ENCODE measurements around the gene MAN1C1. TPM values are rescaled to one million over a fixed set of nuclear protein-coding genes. Genes with fewer than 3 reads are reported as not detected.

The MAN1C1 gene
- polyA plus RNA-seq, 1 of the 3 experiments (the other 2 are of a cell fraction): 0.20 TPM

DNA sequence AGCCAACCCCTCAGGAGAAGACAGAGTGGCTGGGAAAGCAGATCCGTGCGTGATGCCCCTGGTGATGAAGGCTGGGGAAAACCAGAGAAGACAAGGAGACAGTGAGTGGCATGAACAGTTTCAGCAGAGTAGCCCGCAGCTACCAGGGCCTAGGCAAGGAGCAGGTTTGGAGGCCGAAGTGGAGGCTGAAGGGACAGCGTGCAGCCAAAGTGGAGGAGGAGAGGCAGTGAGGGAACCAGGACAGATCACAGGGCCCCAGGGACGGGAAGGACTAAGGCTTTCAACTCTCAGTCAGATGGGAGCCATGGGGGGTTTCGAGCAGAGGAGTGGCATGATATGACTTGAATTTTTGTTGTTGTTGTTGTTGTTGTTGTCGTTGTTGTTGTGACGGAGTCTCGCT is 123.5 kb downstream of the MAN1C1 start (continued):
- TF ChIP-seq, protein P1, sequence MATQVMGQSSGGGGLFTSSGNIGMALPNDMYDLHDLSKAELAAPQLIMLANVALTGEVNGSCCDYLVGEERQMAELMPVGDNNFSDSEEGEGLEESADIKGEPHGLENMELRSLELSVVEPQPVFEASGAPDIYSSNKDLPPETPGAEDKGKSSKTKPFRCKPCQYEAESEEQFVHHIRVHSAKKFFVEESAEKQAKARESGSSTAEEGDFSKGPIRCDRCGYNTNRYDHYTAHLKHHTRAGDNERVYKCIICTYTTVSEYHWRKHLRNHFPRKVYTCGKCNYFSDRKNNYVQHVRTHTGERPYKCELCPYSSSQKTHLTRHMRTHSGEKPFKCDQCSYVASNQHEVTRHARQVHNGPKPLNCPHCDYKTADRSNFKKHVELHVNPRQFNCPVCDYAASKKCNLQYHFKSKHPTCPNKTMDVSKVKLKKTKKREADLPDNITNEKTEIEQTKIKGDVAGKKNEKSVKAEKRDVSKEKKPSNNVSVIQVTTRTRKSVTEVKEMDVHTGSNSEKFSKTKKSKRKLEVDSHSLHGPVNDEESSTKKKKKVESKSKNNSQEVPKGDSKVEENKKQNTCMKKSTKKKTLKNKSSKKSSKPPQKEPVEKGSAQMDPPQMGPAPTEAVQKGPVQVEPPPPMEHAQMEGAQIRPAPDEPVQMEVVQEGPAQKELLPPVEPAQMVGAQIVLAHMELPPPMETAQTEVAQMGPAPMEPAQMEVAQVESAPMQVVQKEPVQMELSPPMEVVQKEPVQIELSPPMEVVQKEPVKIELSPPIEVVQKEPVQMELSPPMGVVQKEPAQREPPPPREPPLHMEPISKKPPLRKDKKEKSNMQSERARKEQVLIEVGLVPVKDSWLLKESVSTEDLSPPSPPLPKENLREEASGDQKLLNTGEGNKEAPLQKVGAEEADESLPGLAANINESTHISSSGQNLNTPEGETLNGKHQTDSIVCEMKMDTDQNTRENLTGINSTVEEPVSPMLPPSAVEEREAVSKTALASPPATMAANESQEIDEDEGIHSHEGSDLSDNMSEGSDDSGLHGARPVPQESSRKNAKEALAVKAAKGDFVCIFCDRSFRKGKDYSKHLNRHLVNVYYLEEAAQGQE (IDR thresholded peaks at IDR 0.05; ENCODE audit: low read depth, low read length): no peak
- TF ChIP-seq NRF1 (IDR thresholded peaks at IDR 0.05; ENCODE audit: low read depth, low read length): no peak
- TF ChIP-seq EZH2phosphoT487 (IDR thresholded peaks at IDR 0.05; ENCODE audit: borderline replicate concordance, low read depth): no peak
- no peak for TF ChIP-seq RAD21 (IDR thresholded peaks at IDR 0.05; ENCODE audit: low read length)
- no peak for TF ChIP-seq FOXM1 (IDR thresholded peaks at IDR 0.05; ENCODE audit: low read depth)
- TF ChIP-seq TEAD4 (IDR thresholded peaks at IDR 0.05; ENCODE audit: borderline replicate concordance, insufficient read depth): no peak
- TF ChIP-seq NFIC (IDR thresholded peaks at IDR 0.05; ENCODE audit: borderline replicate concordance): no peak
- no peak for TF ChIP-seq FOXJ3 (CRISPR knock-in tag; IDR thresholded peaks at IDR 0.05)

DNA sequence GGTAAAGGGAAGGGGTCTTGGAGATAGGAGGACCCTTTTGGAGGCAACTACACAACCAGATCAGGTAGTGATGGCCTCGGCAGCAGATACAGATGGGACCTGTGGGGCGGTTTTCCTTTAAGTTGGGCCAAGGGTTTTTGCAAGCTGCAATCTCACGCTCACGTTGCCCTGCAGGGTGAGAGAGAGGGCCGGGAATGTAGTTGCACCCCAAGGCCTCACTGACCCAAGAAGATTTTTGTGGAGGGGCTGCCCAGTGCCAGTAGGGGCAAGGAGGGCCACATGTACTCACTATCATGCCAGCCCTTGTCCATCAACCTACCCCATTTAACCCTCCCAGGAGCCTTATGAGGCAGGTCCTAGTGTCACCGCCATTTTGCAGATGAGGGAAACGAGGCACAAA is 125.7 kb downstream of the MAN1C1 start:
- peaks cover 0 to 26% of the 10 kb centered on the region in 2 experiments; a peak in 1 of 4 replicates for H3K4me1 ChIP-seq (ENCODE audit: control insufficient read depth in 1 of 2, insufficient read depth in 2 of 2, low read depth in 1 of 2, low read length in 1 of 2)
- H3K27ac ChIP-seq (ENCODE audit: low read depth in 2 of 2, low read length in 1 of 2): no peak overlapping the region
- CTCF ChIA-PET: interaction anchor here (0.6 to 3.4 kb wide), 4 partner anchors 9 to 134 kb away, joined by 3 to 25 read pairs (median 10); no protein-coding TSS in a partner anchor
- no peaks in the 10 kb centered on the region for H3K9me2 ChIP-seq
- TF ChIP-seq RCOR1 (IDR thresholded peaks at IDR 0.05; ENCODE audit: low read length) (no peak), TEAD4 (IDR thresholded peaks at IDR 0.05; ENCODE audit: borderline replicate concordance, insufficient read depth) (no peak), RXRA (IDR thresholded peaks at IDR 0.05; ENCODE audit: borderline replicate concordance, low read depth) (no peak), SIN3A (IDR thresholded peaks at IDR 0.05; ENCODE audit: borderline replicate concordance, low read depth, low read length) (no peak), YY1 (IDR thresholded peaks at IDR 0.05; ENCODE audit: low read depth) (no peak), SMC3 (IDR thresholded peaks at IDR 0.05; ENCODE audit: low read depth, low read length) (no peak), ELF1 (IDR thresholded peaks at IDR 0.05) (no peak), EZH2phosphoT487 (IDR thresholded peaks at IDR 0.05; ENCODE audit: borderline replicate concordance, low read depth) (no peak), JUND (IDR thresholded peaks at IDR 0.05) (no peak), TCF12 (IDR thresholded peaks at IDR 0.05) (no peak), NRF1 (IDR thresholded peaks at IDR 0.05; ENCODE audit: low read depth, low read length) (no peak), POLR2AphosphoS5 (IDR thresholded peaks at IDR 0.05; ENCODE audit: low read depth, low read length) (no peak), RFX5 (IDR thresholded peaks at IDR 0.05; ENCODE audit: low read length) (no peak), MEF2A (IDR thresholded peaks at IDR 0.05; ENCODE audit: borderline replicate concordance, low read depth) (no peak)
- TF ChIP-seq, protein P2, sequence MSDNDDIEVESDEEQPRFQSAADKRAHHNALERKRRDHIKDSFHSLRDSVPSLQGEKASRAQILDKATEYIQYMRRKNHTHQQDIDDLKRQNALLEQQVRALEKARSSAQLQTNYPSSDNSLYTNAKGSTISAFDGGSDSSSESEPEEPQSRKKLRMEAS (IDR thresholded peaks at IDR 0.05; ENCODE audit: low read depth): no peak
- TF ChIP-seq, protein P3, sequence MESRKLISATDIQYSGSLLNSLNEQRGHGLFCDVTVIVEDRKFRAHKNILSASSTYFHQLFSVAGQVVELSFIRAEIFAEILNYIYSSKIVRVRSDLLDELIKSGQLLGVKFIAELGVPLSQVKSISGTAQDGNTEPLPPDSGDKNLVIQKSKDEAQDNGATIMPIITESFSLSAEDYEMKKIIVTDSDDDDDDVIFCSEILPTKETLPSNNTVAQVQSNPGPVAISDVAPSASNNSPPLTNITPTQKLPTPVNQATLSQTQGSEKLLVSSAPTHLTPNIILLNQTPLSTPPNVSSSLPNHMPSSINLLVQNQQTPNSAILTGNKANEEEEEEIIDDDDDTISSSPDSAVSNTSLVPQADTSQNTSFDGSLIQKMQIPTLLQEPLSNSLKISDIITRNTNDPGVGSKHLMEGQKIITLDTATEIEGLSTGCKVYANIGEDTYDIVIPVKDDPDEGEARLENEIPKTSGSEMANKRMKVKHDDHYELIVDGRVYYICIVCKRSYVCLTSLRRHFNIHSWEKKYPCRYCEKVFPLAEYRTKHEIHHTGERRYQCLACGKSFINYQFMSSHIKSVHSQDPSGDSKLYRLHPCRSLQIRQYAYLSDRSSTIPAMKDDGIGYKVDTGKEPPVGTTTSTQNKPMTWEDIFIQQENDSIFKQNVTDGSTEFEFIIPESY (IDR thresholded peaks at IDR 0.05; ENCODE audit: borderline replicate concordance, low read depth): no peak
- TF ChIP-seq, protein P4, sequence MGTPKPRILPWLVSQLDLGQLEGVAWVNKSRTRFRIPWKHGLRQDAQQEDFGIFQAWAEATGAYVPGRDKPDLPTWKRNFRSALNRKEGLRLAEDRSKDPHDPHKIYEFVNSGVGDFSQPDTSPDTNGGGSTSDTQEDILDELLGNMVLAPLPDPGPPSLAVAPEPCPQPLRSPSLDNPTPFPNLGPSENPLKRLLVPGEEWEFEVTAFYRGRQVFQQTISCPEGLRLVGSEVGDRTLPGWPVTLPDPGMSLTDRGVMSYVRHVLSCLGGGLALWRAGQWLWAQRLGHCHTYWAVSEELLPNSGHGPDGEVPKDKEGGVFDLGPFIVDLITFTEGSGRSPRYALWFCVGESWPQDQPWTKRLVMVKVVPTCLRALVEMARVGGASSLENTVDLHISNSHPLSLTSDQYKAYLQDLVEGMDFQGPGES (IDR thresholded peaks at IDR 0.05; ENCODE audit: low read depth, low read length): no peak
- TF ChIP-seq, protein P5, sequence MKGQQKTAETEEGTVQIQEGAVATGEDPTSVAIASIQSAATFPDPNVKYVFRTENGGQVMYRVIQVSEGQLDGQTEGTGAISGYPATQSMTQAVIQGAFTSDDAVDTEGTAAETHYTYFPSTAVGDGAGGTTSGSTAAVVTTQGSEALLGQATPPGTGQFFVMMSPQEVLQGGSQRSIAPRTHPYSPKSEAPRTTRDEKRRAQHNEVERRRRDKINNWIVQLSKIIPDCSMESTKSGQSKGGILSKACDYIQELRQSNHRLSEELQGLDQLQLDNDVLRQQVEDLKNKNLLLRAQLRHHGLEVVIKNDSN (IDR thresholded peaks at IDR 0.05; ENCODE audit: borderline replicate concordance, low read depth): no peak
- no peaks in the 10 kb centered on the region for H3K79me2 ChIP-seq (ENCODE audit: insufficient read depth)
- no peak overlapping the region for H3K4me2 ChIP-seq
- no peaks in the 10 kb centered on the region for H3K36me3 ChIP-seq (replicated peaks in 1 of 2; ENCODE audit: control insufficient read depth in 1 of 2, insufficient read depth in 2 of 2, low read length in 1 of 2)
- H3K9me3 ChIP-seq: no peaks in the 10 kb centered on the region
- no peak overlapping the region for H2AFZ ChIP-seq (ENCODE audit: low read depth)
- no peaks in the 10 kb centered on the region for H3K27me3 ChIP-seq (ENCODE audit: insufficient read depth)
- no peaks in the 10 kb centered on the region for H3F3A ChIP-seq (replicated peaks; ENCODE audit: insufficient read depth)
- no peak for DNase-seq
- POLR2A ChIA-PET: no interaction called here
- 67% methylated on average over 3 of the region's 7 CpGs for WGBS (ENCODE audit: low lambda C conversion rate)
- H3K4me3 ChIP-seq (ENCODE audit: low read depth in 2 of 2, low read length in 1 of 2): no peak overlapping the region
- no peaks in the 10 kb centered on the region for H4K20me1 ChIP-seq (ENCODE audit: insufficient read depth)
- no peak overlapping the region for H3K9ac ChIP-seq
